Measurements from ENCODE around the gene ITFG1. TPM values are rescaled to one million over a fixed set of nuclear protein-coding genes. Genes with fewer than 3 reads are reported as not detected.

ITFG1 gene
- total and polyA plus RNA-seq, 9 of the 15 experiments (the other 6 are each of a cell fraction or from before 2014, with no cell fraction given) = 17.1 to 83.5 (median 35.8) TPM

GRCh38 chr16:47299587-47299986, 161.3 kb downstream of the ITFG1 start:
- POLR2A ChIA-PET = no interaction called here
- Histone ChIP-seq H4K20me1 (replicated peaks; ENCODE audit: control insufficient read depth, insufficient read depth, low read length) (no peaks in the 10 kb centered on the region), H3K4me1 (replicated peaks in 1 of 2; ENCODE audit: control insufficient read depth in 2 of 2, insufficient read depth in 2 of 2, low read length in 2 of 2) (no peaks in the 10 kb centered on the region), H3K36me3 (ENCODE audit: control insufficient read depth, insufficient read depth, low read length) (peaks cover 14% of the 10 kb centered on the region; the same call in 2 of the 3 replicates), H3K9ac (ENCODE audit: insufficient read depth in 1 of 2, low read depth in 2 of 2, low read length in 2 of 2) (no peak overlapping the region), H3K79me2 (ENCODE audit: control insufficient read depth, insufficient read depth, low read length) (no peaks in the 10 kb centered on the region), H3K27ac (ENCODE audit: extremely low read depth, low read depth, low read length) (no peak overlapping the region), H3K4me3 (no peak overlapping the region), H2AFZ (ENCODE audit: low read depth, low read length) (no peak overlapping the region), H3K9me1 (ENCODE audit: control insufficient read depth, insufficient read depth, low read length) (no peaks in the 10 kb centered on the region), H3K27me3 (ENCODE audit: control insufficient read depth in 2 of 2, insufficient read depth in 2 of 2, low read length in 2 of 2) (no peaks in the 10 kb centered on the region), H3K9me3 (replicated peaks; ENCODE audit: control insufficient read depth, insufficient read depth, low read depth, low read length) (no peaks in the 10 kb centered on the region; the same call in 1 of the 2 replicates), H3K4me2 (ENCODE audit: insufficient read depth, low read length) (no peak overlapping the region)
- TF ChIP-seq CEBPB (tag; IDR thresholded peaks at IDR 0.05) (no peak), TRIM25 (IDR thresholded peaks at IDR 0.05; ENCODE audit: borderline replicate concordance) (no peak), SAP30 (IDR thresholded peaks at IDR 0.05; ENCODE audit: borderline replicate concordance, insufficient read depth, low read depth, low read length, poor library complexity, severe bottlenecking) (no peak), MAFF (IDR thresholded peaks at IDR 0.05; ENCODE audit: low read length) (no peak)
- CTCF ChIA-PET (ENCODE audit: low intra/inter-chr PET ratio) = no interaction called here
- WGBS (ENCODE audit: insufficient coverage, low coverage, missing lambda C conversion rate) = 94% methylated on average over 6 of the region's 6 CpGs
- ATAC-seq (no peak), DNase-seq (ENCODE audit: extremely low read depth in 1 of 4, low spot score in 3 of 4) (no peak), FAIRE-seq (no peak)
- intact Hi-C loops (cut with micrococcal nuclease) = no loop called here
- in situ Hi-C loops (cut with MboI) = no loop called here
- no TSS peak for BruUV-seq (replicated peaks)

GRCh38 chr16:47284999-47285398, 175.9 kb downstream of the ITFG1 start:
- H2AFZ ChIP-seq (ENCODE audit: low read depth, low read length) = no peak overlapping the region
- in situ Hi-C loops (cut with MboI) = no loop called here
- intact Hi-C loops (cut with micrococcal nuclease) = no loop called here
- POLR2A ChIA-PET = no interaction called here
- WGBS (ENCODE audit: insufficient coverage, low coverage, missing lambda C conversion rate) = 90% methylated on average over 5 of the region's 5 CpGs
- no peaks in the 10 kb centered on the region for H3K79me2 ChIP-seq (ENCODE audit: control insufficient read depth, insufficient read depth, low read length)
- no peaks in the 10 kb centered on the region for H4K20me1 ChIP-seq (replicated peaks; ENCODE audit: control insufficient read depth, insufficient read depth, low read length)
- CTCF ChIA-PET (ENCODE audit: low intra/inter-chr PET ratio) = no interaction called here
- ATAC-seq = no peak
- no TSS peak for BruUV-seq (replicated peaks)
- H3K4me2 ChIP-seq (ENCODE audit: insufficient read depth, low read length) = no peak overlapping the region
- H3K9me3 ChIP-seq (replicated peaks; ENCODE audit: control insufficient read depth, insufficient read depth, low read depth, low read length) = no peaks in the 10 kb centered on the region; the same call in 1 of the 2 replicates
- H3K27me3 ChIP-seq (ENCODE audit: control insufficient read depth in 2 of 2, insufficient read depth in 2 of 2, low read length in 2 of 2) = no peaks in the 10 kb centered on the region
- no peak for DNase-seq (ENCODE audit: extremely low read depth in 1 of 4, low spot score in 3 of 4)
- H3K4me1 ChIP-seq (replicated peaks in 1 of 2; ENCODE audit: control insufficient read depth in 2 of 2, insufficient read depth in 2 of 2, low read length in 2 of 2) = no peaks in the 10 kb centered on the region
- no peak overlapping the region for H3K27ac ChIP-seq (ENCODE audit: extremely low read depth, low read depth, low read length)
- no peaks in the 10 kb centered on the region for H3K36me3 ChIP-seq (ENCODE audit: control insufficient read depth, insufficient read depth, low read length)
- H3K9me1 ChIP-seq (ENCODE audit: control insufficient read depth, insufficient read depth, low read length) = no peaks in the 10 kb centered on the region
- H3K9ac ChIP-seq (ENCODE audit: insufficient read depth in 1 of 2, low read depth in 2 of 2, low read length in 2 of 2) = no peak overlapping the region
- no peak overlapping the region for H3K4me3 ChIP-seq
- no peak for FAIRE-seq
- TF ChIP-seq EP300 (IDR thresholded peaks at IDR 0.05; ENCODE audit: low read length) (no peak), CTBP1 (IDR thresholded peaks at IDR 0.05; ENCODE audit: borderline replicate concordance) (no peak), EZH2 (IDR thresholded peaks at IDR 0.05; ENCODE audit: borderline replicate concordance, low read depth, low read length) (no peak), CEBPZ (IDR thresholded peaks at IDR 0.05; ENCODE audit: borderline replicate concordance, low read depth, low read length) (no peak), ZNF133 (CRISPR knock-in tag; IDR thresholded peaks at IDR 0.05) (no peak), DACH1 (IDR thresholded peaks at IDR 0.05; ENCODE audit: partially characterized antibody) (no peak), HES1 (IDR thresholded peaks at IDR 0.05; ENCODE audit: low read depth) (no peak)
